Choroid plexus epithelial cell (primary cell): Measurements from ENCODE around the gene ARFGAP1.

ENCODE experiments used
- DNase-seq: peaks from one replicate; pipeline ENCODE4 v3.0.0-alpha.2; 2010; ENCODE audit warnings: low read depth
- H3K4me3 ChIP-seq: 2 replicates; pipeline ENCODE4 v1.5.1; 2011; ENCODE audit warnings: low read depth, mild to moderate bottlenecking, control low read depth, low read length, moderate library complexity
- TF ChIP-seq, protein P1 (sequence below): conservative IDR thresholded peaks from 2 replicates; pipeline ENCODE4 v1.5.1; 2011; ENCODE audit warnings: low read depth, mild to moderate bottlenecking, control low read depth, inconsistent platforms, low read length, moderate library complexity

The ARFGAP1 gene

DNA sequence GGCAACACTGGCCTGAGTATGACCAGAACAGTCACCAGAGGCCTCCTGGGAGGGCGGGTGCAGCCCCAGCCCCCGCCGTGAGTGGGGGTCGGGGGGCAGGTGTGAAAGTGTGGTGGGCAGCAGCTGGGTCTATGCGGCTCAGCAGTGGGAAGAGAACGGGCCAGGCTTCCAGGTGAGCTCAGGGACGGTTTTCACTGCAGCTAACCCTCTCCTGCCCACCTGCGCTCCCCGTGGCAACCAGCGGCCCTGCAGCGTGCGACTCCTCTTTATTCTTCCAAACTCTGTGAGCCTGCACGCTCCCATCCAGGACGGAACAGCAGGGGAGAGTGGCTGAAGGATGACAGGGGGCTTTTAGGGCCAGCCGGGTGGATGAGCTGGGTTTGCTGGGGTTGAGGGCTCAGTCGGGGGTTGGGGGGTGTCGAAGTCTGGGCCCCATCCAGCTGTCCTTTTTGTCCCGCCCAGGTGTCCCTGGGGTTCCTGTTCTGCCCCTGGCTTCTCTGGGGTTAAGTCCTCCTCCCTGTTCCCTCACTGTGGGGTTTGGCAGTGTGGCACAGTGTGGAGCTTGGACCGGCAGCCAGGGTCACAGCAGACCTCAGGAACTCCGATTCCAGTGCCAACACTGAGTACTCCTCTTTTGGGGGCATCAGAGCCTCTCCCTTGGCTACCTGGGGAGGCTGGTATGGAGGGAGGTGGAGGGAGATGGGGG is 37.8 kb upstream of the ARFGAP1 start:
- TF ChIP-seq, protein P1, sequence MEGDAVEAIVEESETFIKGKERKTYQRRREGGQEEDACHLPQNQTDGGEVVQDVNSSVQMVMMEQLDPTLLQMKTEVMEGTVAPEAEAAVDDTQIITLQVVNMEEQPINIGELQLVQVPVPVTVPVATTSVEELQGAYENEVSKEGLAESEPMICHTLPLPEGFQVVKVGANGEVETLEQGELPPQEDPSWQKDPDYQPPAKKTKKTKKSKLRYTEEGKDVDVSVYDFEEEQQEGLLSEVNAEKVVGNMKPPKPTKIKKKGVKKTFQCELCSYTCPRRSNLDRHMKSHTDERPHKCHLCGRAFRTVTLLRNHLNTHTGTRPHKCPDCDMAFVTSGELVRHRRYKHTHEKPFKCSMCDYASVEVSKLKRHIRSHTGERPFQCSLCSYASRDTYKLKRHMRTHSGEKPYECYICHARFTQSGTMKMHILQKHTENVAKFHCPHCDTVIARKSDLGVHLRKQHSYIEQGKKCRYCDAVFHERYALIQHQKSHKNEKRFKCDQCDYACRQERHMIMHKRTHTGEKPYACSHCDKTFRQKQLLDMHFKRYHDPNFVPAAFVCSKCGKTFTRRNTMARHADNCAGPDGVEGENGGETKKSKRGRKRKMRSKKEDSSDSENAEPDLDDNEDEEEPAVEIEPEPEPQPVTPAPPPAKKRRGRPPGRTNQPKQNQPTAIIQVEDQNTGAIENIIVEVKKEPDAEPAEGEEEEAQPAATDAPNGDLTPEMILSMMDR: peak; percentile 62
- no peak for DNase-seq

DNA sequence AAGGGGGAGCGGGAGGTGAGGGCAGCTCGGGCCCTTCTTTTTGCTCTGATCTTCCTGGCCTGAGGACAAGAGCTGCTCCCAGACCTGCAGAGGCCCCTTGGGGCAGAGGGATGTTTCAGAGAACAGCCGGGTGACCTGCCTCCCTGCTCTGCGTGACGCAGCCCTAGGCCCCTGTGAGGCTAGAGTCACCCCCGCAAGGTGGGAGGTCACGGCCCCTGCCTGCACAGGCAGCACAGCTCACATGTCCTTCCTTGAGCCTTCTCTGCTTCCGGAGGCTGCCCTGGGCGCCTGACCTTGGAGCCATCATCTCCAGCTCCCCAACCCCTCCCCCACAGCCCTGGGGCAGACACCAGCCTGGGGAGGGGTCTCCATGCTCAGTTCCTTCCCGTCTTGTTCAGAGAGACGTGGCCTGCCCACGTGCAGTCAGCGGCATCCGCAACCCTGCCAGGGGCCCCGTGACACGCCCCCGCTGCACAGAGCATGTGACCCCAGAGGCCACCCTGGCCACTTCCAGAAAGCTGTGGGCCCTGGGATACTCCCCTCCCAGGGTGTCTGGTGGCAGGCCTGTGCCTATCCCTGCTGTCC is 37.1 kb upstream of the ARFGAP1 start, which contains the start of gene BIRC7:
Gene BIRC7, plus strand, starts transcription at position 507 of the 585 bp plus-strand sequence. CDS start 192 bp downstream, outside the sequence.
- no peak within 1 kb of the TSS for H3K4me3 ChIP-seq
- no peak for DNase-seq
- TF ChIP-seq, protein P1: no peak

More for the DNA sequence above, 37.8 kb upstream of the ARFGAP1 start:
- no peak overlapping the region for H3K4me3 ChIP-seq

DNA sequence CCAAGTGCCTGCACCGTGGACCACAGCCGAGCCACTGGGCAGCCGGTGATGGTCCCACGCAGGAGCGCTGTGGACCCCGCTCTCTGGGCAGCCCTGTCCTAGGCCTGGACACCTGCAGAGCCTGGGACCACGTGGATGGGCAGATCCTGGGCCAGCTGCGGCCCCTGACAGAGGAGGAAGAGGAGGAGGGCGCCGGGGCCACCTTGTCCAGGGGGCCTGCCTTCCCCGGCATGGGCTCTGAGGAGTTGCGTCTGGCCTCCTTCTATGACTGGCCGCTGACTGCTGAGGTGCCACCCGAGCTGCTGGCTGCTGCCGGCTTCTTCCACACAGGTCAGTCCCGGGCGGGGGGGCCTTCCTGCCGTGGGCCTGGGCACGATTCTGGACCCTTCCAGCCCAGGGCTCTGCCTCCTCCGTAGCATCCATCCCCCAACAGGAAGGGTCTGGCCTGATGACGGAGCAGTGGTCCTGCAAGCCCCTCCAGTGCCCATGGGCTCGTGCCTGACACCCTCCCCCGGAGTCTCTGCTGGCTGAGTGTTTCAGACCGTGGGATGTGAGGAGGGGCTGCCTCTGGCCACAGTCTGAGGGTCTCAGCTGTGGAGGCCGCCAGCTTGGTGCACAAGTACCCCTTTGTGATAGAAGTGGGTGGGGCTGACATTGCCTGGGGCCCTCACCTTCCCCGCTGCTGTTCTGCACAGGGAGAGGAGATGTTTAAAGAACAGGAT is 36.3 kb upstream of the ARFGAP1 start:
- TF ChIP-seq, protein P1: no peak
- DNase-seq: no peak
- no peak overlapping the region for H3K4me3 ChIP-seq

DNA sequence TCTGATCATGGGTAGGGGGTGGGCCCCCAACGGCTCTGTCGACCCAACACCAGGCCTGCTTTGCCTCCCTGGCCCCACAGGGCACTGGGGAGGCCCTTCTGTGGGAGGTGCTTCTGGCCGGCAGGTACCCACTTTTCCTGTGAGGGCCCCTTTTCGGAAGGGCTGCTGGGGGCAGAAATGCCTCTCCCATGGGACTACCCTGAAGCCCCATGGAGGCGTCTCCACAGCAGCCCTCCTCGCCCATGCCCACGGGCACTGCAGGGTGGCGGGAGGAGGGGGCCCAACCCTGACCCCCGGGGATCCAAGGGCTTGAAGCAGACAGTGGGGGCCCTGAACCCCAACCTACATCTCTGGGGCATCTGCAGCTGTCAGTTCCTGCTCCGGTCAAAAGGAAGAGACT is 34.6 kb upstream of the ARFGAP1 start:
- TF ChIP-seq, protein P1: no peak
- no peak overlapping the region for H3K4me3 ChIP-seq
- no peak for DNase-seq

DNA sequence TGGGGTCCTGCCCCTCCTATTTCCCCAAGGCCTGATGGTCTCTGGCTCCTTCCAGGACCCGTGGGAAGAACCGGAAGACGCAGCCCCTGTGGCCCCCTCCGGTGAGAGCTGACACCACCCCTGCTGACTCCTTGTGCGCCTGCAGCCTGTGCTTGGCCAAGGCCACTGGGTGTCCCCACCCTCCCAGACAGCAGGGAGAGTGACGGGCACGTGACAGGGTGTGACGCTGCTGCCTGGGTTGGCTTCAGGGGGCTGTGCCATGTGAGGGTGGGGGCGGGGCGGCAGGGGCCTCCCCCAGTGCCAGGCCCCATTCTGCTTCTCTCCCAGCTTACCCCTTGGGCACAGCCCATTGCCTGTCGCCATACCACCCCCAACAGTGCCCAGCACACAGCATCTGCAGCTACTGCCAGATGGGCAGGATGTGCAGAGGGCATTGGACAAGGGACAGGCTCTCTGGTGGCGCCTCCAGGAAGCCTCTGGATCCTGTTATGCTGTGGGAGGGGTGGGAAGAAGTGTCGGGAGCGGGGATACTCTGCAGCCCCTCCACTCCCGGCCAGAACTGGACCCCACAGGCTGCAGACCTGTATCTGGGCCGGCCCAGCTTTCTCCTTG is 34.0 kb upstream of the ARFGAP1 start:
- no peak for DNase-seq
- TF ChIP-seq, protein P1: no peak
- no peak overlapping the region for H3K4me3 ChIP-seq

DNA sequence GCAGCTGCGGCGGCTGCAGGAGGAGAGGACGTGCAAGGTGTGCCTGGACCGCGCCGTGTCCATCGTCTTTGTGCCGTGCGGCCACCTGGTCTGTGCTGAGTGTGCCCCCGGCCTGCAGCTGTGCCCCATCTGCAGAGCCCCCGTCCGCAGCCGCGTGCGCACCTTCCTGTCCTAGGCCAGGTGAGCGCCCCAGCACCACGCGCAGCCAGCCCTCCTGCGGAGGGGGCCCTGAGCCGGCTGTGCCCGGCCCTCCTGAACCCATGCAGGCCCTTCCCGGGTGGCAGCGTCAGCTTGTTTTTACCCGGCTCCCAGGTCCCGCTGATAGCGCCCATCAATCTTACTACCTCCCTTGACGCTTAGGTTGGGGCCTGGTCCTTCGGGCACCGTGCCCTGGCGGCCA is 33.2 kb upstream of the ARFGAP1 start:
- TF ChIP-seq, protein P1: no peak
- no peak for DNase-seq
- H3K4me3 ChIP-seq: no peak overlapping the region
